CD4-positive, alpha-beta T cell (primary cell): ENCODE measurements around the gene LRRC2. TPM values are rescaled to one million over a fixed set of nuclear protein-coding genes. Genes with fewer than 3 reads are reported as not detected.

Experiments
- ATAC-seq: fragments of 200-7000 bp; cut with Tn5 transposase; one replicate; pipeline ENCODE4 v1.10.0; 2022; ENCODE audit warnings: mild to moderate bottlenecking; ENCODE audit not compliant: poor library complexity
- CTCF ChIA-PET: fragments of 350-600 bp; sonication (Branson Sonifier 250); formaldehyde crosslinking; loops from one replicate; lab custom pipeline; 2021; ENCODE audit warnings: antibody characterized with exemption, inconsistent platforms; lab: Charles Lee
- POLR2A ChIA-PET: fragments of 350-600 bp; sonication (Branson Sonifier 250); formaldehyde crosslinking; loops from one replicate; lab custom pipeline; 2021; ENCODE audit warnings: antibody characterized with exemption, inconsistent platforms; lab: Charles Lee
- DNase-seq, 14 experiments: peaks; one replicate each; pipeline ENCODE4 v3.0.0-alpha.2; 2013 to 2020; ENCODE audit warnings: mixed read lengths in 2 of 14
- H3K27ac ChIP-seq, 2 donors: one replicate each; pipeline versions ENCODE4 v1.5.1 to v1.7.0; 2013; ENCODE audit warnings: low read length in 2 of 2, low read depth in 1 of 2, mild to moderate bottlenecking in 1 of 2
- H3K27me3 ChIP-seq, 2 experiments: 1 replicate in 1 of 2; 2 replicates in 1 of 2; pipeline versions ENCODE4 v1.6.1 to v1.7.0; 2013; ENCODE audit warnings: low read length in 2 of 2, control low read depth in 1 of 2, mild to moderate bottlenecking in 1 of 2, moderate library complexity in 1 of 2; ENCODE audit not compliant: insufficient read depth in 2 of 2, control insufficient read depth in 1 of 2
- H3K36me3 ChIP-seq: one replicate; pipeline ENCODE4 v1.6.1; 2013; ENCODE audit warnings: low read length, control low read depth; ENCODE audit not compliant: insufficient read depth
- H3K4me1 ChIP-seq: one replicate; pipeline ENCODE4 v1.6.1; 2013; ENCODE audit warnings: low read length, control low read depth; ENCODE audit not compliant: insufficient read depth
- H3K4me3 ChIP-seq: one replicate; pipeline ENCODE4 v1.5.1; 2013; ENCODE audit warnings: mild to moderate bottlenecking, low read length, moderate library complexity
- H3K9me3 ChIP-seq, 2 experiments: 1 replicate in 1 of 2; 2 replicates in 1 of 2; pipeline versions ENCODE4 v1.6.1 to v1.7.0; 2013; ENCODE audit warnings: low read length in 2 of 2, mild to moderate bottlenecking in 2 of 2, control low read depth in 1 of 2, moderate library complexity in 1 of 2; ENCODE audit not compliant: control insufficient read depth in 1 of 2, insufficient read depth in 1 of 2
- H3K27ac Mint-ChIP-seq: one replicate; pipeline ENCODE4 v1.8.0; 2020; ENCODE audit warnings: mixed read lengths
- H3K27me3 Mint-ChIP-seq: one replicate; pipeline ENCODE4 v1.8.0; 2021; ENCODE audit warnings: mixed read lengths
- H3K36me3 Mint-ChIP-seq: one replicate; pipeline ENCODE4 v1.8.0; 2021; ENCODE audit warnings: low read depth, mixed read lengths
- H3K4me1 Mint-ChIP-seq: one replicate; pipeline ENCODE4 v1.8.0; 2021; ENCODE audit warnings: low read depth, mixed read lengths
- H3K4me3 Mint-ChIP-seq: one replicate; pipeline ENCODE4 v1.8.0; 2020; ENCODE audit warnings: mild to moderate bottlenecking, mixed read lengths
- H3K9me3 Mint-ChIP-seq: one replicate; pipeline ENCODE4 v1.8.0; 2020; ENCODE audit warnings: mixed read lengths
- CTCF ChIP-seq: fragments of 200-600 bp; IDR thresholded peaks from one replicate; pipeline ENCODE4 v1.8.0; 2022; ENCODE audit warnings: antibody characterized with exemption, mild to moderate bottlenecking
- intact Hi-C, 2 experiments: fragments of 100-400 bp; cut with DNase I in 1 of 2; cut with micrococcal nuclease in 1 of 2; formaldehyde crosslinking; loops; one replicate each; pipeline versions ENCODE4 v1.15.1 to v1.9.0; 2023 to 2025; cut with DNase I, micrococcal nuclease
- total RNA-seq, 174 experiments: library from RNA in 2 of 174; stranded (reverse) in 2 of 174; gene quantifications; one replicate each; pipeline ENCODE4 v1.2.3 and lab custom pipeline; 2021 to 2026

Gene LRRC2
- total RNA-seq, 2 experiments from 2014 or later, result 0.59 to 0.91 TPM

- no peak overlapping the region for H3K27ac Mint-ChIP-seq
Measured at GRCh38 chr3:46479696-46480095, 86.4 kb downstream of the LRRC2 start.

GRCh38 chr3:46479021-46479420, 87.1 kb downstream of the LRRC2 start:
- Histone ChIP-seq H3K4me3 (no peak overlapping the region), H3K9me3 (peaks cover 0 to 8% of the 10 kb centered on the region in 2 experiments), H3K27ac (no peak overlapping the region), H3K27me3 (peaks cover 0 to 8% of the 10 kb centered on the region in 2 experiments), H3K4me1 (no peaks in the 10 kb centered on the region), H3K36me3 (no peaks in the 10 kb centered on the region)
- no peak overlapping the region for H3K27ac Mint-ChIP-seq
- TF ChIP-seq CTCF, result no peak
- no peak for ATAC-seq
- H3K27me3 Mint-ChIP-seq, result peaks cover 16% of the 10 kb centered on the region
- no peaks in the 10 kb centered on the region for H3K4me1 Mint-ChIP-seq
- ChIA-PET POLR2A (no interaction called here), CTCF (interaction anchor here (1.7 kb wide), 1 partner anchor 9 kb away, joined by 6 read pairs; no protein-coding TSS in a partner anchor)
- intact Hi-C loops, result no loop called here
- no peak for DNase-seq
- no peaks in the 10 kb centered on the region for H3K36me3 Mint-ChIP-seq
- no peak overlapping the region for H3K4me3 Mint-ChIP-seq
- peaks cover 11% of the 10 kb centered on the region for H3K9me3 Mint-ChIP-seq

More at GRCh38 chr3:46479696-46480095, 86.4 kb downstream of the LRRC2 start:
- ATAC-seq (no peak), DNase-seq (no peak)
- H3K27me3 ChIP-seq, result peaks cover 0 to 8% of the 10 kb centered on the region in 2 experiments
- H3K4me3 Mint-ChIP-seq, result no peak overlapping the region
- no peaks in the 10 kb centered on the region for H3K36me3 ChIP-seq
- peaks cover 16% of the 10 kb centered on the region for H3K27me3 Mint-ChIP-seq
- H3K9me3 Mint-ChIP-seq, result peaks cover 8% of the 10 kb centered on the region
- intact Hi-C loops, result no loop called here
- no peaks in the 10 kb centered on the region for H3K4me1 Mint-ChIP-seq
- no peaks in the 10 kb centered on the region for H3K4me1 ChIP-seq
- no peak for TF ChIP-seq CTCF
- CTCF ChIA-PET, result interaction anchor here (1.7 to 1.8 kb wide), 2 partner anchors 9 to 79 kb away, joined by 5 to 6 read pairs; no protein-coding TSS in a partner anchor
- no peaks in the 10 kb centered on the region for H3K36me3 Mint-ChIP-seq
- H3K9me3 ChIP-seq, result peaks cover 0 to 5% of the 10 kb centered on the region in 2 experiments
- no peak overlapping the region for H3K4me3 ChIP-seq
- POLR2A ChIA-PET, result no interaction called here
- no peak overlapping the region for H3K27ac ChIP-seq

- peaks cover 0 to 8% of the 10 kb centered on the region in 2 experiments for H3K9me3 ChIP-seq
- H3K27me3 Mint-ChIP-seq, result peaks cover 19% of the 10 kb centered on the region
- no peak overlapping the region for H3K4me3 ChIP-seq
- intact Hi-C loops, result no loop called here
- peaks cover 0 to 8% of the 10 kb centered on the region in 2 experiments for H3K27me3 ChIP-seq
- no peak overlapping the region for H3K4me3 Mint-ChIP-seq
- POLR2A ChIA-PET, result no interaction called here
- no peaks in the 10 kb centered on the region for H3K4me1 Mint-ChIP-seq
- no peak for ATAC-seq
- H3K27ac ChIP-seq, result no peak overlapping the region
- H3K36me3 Mint-ChIP-seq, result no peaks in the 10 kb centered on the region
- CTCF ChIA-PET, result interaction anchor here (1.0 kb wide), 1 partner anchor 10 kb away, joined by 4 read pairs; no protein-coding TSS in a partner anchor
- H3K27ac Mint-ChIP-seq, result no peak overlapping the region
- H3K9me3 Mint-ChIP-seq, result peaks cover 11% of the 10 kb centered on the region
- no peaks in the 10 kb centered on the region for H3K4me1 ChIP-seq
- no peak for DNase-seq
- no peaks in the 10 kb centered on the region for H3K36me3 ChIP-seq
- TF ChIP-seq CTCF, result no peak
Measured at GRCh38 chr3:46478341-46478740, 87.8 kb downstream of the LRRC2 start.
